HG03135 (cell line): ENCODE measurements around the gene CKS2.
"Not testable (repeated sequence)": the region's sequence is repeated elsewhere in the genome, so short reads cannot be mapped to it uniquely, and the experiment has no call there.

ENCODE experiments used
- ATAC-seq: cut with Tn5 transposase; IDR thresholded peaks from one replicate; pipeline ENCODE4 v1.9.1; 2021; ENCODE audit warnings: mild to moderate bottlenecking, moderate library complexity; ENCODE audit not compliant: unreplicated experiment

Gene CKS2

DNA sequence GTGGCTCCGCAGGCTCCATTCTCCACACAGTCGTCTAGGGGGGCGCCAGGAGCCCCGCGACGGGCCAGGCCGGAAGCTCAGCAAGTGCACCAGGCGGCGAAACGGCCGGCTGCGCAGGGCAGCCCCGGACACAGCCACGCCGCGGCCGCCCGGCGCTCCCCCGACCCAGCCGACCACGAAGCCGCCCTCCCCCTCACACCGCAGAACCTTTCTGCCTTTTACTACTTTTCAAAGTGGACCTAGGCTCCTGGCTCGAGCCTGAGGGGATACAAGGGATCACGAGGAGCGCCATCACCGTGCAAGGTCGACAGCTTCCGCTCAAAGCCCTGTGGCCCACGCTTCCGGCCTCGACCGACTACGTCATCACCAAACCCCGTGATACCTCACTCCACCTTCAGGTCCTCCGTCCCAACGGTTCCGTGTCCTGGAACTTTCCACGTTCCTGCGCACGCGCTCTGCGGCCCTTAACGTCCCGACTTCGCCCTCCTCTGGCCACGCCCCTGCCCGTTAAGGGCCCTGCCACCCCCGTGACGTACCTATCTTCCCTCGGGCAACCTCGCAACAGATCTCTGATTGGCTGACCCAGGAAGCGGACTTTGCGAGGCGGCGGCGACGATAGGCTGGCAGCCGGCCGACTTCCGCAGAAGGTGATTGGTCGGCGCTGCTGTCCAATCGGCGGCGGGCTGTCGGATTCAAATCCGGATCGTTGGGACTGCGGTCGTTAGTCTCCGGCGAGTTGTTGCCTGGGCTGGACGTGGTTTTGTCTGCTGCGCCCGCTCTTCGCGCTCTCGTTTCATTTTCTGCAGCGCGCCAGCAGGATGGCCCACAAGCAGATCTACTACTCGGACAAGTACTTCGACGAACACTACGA lies at the start of gene CKS2:
TSS of gene CKS2 (plus strand) at position 721 of the 871 bp plus-strand sequence. CDS start at position 819, 98 bp downstream.
- ATAC-seq = peak; percentile 93

DNA sequence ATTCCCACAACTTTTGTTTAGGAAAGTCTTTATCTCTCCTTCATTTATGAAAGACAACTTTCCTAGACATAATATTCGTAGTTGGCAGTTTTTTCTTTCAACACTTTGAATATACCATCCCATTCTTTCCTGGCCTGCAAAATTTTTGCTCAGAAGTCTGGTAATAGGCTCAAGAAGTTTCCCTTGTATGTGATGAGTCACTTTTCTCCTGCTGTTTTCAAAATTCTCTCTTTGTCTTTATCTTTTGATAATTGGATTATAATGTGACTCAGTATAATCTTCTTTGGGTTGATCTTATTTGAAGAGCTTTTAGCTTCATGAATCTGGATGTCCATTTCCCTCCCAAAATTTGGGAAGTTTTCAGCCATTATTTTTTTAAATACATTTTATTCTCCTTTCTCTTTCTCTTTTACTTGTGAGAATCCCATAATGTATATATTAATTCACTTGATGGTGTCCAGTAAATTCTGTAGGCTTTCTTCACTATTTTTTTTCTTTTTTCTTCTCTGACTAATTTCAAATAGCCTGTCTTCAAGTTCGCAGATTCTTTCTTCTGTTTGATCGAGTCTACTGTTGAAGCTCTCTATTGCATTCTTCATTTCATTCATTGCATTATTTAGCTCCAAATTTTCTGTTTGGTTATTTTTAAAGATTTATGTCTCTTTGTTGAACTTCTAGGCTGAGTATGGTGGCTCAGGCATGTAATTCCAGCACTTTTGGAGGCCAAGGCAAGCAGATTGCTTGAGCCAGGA lies 37.3 kb upstream of the CKS2 start:
- ATAC-seq = no peak

DNA sequence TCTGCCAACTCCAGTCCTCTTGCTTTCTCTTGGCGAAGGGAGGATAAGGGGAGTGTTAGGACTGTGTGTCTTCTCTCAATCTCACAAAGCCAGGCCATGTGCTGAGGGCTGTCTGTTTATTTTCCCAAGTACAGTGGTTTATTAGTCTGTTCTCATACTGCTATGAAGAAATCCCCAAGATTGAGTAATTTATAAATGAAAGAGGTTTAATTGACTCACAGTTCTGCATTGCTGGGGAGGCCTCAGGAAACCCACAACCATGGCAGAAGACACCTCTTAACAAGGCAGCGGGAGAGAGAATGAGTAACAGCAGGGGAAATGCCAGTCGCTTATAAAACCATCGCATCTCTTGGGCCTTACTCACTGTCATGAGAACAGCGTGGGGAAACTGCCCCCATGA lies 36.2 kb upstream of the CKS2 start:
- ATAC-seq = no peak

DNA sequence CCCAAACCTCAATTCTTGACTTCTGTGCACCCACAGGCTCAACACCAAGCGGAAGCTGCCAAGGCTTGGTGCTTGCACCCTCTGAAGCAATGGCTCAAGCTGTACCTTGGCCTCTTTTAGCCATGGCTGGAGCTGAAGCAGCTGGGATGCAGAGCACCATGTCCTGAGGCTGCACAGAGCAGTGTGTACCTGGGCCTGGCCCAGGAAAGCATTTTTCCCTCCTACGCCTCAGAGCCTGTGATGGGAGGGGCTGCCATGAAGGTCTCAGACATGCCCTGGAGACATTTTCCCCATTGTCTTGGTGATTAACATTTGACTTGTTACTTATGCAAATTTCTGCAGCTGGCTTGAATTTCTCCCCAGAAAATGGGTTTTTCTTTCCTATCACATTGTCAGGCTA lies 35.0 kb upstream of the CKS2 start:
- ATAC-seq = not testable (repeated sequence)

DNA sequence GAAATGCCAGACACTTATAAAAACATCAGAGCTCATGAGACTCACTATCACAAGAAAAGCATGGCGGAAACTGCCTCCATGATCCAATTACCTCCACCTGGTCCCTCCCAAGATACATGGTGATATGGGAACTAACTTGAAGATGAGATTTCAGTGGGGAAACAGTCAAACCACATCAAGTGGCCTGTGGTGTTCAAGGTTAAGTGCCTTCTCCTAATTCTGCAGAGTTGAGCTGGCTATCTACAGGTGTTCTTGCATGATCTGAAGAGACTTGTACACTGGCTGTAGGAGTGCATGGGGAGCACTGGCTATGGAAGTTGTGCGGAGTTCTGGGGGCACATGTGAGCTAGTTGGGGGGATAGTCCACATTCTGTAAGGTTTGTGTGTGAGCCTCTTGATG lies 34.0 kb upstream of the CKS2 start:
- no peak for ATAC-seq

DNA sequence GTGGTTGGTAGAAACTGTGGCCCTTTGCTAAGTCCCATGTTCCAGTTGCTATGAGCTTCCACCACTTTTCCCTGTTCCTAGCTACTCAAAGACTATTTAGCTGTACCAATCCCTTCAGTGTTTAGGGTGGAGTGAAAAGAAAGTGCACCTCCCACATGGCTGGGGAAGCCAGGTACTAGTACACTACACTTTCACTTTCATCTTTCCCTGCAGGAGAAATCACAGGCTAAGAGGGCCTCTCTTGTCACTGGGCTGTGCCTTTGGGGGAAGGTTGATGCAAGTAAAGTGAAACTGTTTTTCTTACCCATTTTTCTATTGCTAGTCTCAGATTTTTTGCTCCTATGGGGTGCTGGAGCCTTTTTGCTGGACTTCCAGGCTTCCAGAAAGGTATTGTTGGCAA lies 33.5 kb upstream of the CKS2 start:
- no peak for ATAC-seq

DNA sequence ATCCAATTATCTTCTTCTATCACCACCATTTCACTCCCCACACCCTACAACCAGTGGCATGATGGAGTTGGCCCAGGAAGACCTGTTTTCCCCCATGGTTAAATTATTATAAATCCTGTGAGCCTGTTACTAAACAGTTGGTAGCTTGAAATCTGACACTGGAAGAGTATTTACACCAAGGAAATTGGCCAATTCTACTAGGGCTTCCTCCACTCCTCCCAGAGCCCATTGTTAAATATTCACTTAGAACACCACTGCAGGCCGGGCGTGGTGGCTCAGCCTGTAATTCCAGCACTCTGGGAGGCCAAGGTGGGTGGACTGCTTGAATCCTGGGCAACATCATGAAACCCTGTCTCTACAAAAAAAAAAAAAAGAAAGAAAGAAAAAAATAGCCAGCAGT lies 32.4 kb upstream of the CKS2 start:
- ATAC-seq = no peak

DNA sequence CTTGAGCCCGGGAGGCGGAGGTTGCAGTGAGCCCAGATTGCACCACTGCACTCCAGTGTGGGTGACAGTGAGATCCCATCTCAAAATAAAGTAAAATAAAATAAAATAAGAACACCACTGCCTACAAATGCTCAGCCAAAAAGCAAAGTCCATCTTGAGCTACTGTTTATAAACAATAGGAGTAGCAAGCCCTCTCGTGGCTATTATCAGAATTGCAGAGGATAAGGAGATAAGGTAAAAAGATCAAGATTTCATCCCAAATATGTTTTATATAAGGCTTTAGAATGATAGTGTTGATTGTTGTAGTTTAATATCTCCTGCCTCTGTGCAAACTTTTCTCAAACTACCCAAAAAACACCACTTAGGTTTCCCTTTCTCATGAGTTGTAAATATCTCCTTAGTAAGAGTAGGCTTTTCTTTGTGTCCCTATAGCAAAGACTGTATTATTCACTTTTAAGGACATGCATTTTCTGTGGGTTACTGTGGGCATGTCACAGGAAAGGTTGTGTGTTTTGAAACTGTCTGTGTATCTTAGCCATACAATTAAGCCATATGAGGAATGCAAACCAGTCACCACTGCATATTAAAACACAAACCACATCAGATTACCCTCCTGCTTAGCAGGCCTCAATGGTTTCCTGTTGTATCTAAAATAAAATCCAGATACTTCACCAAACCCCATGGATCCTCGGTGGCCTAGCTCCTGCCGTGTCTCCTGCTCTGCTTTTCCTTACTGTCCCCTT lies 31.8 kb upstream of the CKS2 start:
- ATAC-seq = no peak

DNA sequence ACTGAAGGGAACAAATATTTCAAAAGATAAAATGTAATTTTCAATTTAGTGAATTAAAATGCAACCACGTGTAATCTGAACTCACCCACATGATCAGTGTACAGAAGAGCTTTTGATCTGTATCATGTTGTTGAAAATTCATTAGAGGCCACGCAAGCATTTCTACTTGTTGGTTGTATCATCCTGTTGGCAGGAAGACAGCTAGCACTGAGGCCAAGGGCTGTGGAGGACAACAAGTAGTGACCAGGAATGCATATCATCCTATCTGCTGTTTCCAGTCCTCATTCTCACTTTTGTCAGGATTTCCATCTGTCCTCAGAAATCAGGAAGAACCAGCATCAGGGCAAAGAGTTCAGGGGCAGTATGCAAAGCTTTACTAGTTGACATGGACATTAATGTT lies 29.9 kb upstream of the CKS2 start:
- no peak for ATAC-seq

DNA sequence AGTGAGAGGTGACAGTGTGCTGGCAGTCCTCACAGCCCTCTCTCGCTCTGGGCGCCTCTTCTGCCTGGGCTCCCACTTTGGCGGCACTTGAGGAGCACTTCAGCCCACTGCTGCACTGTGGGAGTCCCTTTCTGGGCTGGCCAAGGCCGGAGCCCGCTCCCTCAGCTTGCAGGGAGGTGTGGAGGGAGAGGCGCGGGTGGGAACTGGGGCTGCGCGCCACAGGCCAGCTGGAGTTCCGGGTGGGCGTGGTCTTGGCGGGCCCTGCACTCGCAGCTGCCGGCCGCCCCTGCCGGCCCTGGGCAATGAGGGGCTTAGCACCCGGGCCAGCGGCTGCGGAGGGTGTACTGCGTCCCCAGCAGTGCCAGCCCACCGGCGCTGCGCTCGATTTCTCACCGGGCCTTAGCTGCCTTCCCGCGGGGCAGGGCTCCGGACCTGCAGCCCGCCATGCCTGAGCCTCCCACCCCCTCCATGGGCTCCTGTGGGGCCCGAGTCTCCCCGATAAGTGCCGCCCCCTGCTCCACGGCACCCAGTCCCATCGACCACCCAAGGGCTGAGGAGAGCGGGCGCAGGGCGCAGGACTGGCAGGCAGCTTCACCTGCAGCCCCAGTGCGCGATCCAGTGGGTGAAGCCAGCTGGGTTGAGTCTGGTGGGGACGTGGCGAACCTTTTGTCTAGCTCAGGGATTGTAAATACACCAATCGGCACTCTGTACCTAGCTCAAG lies 28.6 kb upstream of the CKS2 start:
- not testable (repeated sequence) for ATAC-seq

DNA sequence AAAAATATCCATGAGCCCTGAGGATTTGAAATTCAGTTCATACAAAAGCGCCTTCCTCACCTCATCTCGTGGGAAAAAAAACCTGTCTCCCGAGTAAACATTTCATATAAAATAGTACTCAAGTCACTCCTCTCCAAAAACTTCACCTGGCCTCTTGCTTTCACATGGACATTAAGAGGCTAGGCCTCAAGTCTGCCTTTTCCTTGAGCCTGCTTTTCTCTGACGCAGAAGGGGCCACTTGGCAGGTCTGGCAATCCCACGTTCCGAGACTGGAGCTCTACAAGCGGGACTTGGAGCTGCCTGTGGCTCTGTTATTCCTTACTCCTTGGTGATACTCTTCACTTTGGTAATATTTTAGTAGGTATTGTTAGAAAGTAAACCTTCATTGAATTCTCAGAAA lies 26.9 kb upstream of the CKS2 start:
- no peak for ATAC-seq

DNA sequence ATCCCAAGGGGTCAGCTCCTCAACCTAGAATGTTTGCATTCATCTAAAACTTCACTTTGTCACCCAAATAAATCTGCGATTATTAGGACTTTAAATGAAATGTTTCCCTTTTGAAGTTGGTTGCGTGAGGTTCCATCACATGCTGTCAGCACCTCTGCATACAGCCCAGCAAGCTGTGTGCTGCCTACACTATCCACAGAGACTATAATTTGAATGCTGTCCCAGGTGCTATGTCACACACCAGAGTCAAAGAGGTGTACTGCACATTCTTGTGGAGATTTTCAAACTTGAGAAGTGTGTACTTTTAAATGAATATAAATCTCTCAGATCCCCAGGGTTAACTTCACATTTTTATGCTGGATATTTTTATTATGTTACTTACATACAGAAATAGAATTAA lies 19.3 kb upstream of the CKS2 start:
- no peak for ATAC-seq

DNA sequence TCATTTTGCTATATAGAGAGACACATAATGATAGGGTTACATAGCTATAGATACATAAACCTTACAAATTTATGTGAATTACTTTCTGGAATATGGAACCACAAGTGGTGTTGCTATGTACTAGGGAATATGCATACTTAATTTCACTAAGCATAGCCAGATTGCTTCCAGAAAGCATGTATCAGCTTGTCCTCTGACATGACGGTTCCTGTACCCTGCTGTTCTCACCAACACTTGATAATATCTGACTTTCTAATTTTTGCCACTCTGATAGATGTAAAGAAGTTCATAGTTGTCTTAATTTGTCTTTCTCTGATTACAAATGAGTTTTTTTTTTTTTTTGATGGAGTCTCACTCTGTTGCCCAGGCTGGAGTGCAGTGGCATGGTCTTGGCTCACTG lies 18.0 kb upstream of the CKS2 start:
- ATAC-seq = no peak

DNA sequence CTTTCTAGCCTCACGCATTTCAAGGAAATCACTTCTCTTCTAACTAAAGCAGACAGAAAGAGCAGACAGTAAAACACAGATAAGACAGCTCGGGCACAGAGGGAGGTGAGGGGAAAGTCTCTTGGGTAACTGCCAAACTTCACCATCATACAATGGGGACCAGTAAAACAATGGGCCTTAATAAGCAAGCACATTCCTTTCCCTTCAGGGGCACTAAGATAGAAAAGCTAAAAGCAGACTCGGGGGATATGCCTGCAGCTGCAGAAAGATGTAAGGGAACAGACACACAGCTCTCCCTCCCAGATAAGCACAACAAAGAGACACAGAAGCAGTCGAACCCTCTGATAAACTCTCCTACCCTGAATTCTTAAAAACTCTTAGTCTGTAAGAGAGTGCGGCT lies 15.6 kb upstream of the CKS2 start:
- no peak for ATAC-seq

DNA sequence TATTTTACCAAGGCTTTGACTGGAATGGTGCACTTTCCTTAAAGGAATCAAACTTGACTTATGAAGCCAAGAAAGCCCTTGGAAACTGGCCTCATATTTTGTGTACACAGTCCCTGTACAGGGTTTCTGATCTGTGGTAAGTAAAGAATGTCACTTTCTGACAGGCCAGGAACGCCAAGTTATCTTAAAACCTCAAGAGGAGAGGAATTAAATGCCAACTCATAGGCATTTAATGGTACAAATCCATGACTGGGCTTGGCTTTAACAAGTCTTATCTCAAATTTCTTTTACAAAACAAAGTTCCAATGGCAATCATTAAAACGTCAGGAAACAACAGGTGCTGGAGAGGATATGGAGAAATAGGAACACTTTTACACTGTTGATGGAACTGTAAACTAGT lies 9.0 kb upstream of the CKS2 start:
- not testable (repeated sequence) for ATAC-seq

DNA sequence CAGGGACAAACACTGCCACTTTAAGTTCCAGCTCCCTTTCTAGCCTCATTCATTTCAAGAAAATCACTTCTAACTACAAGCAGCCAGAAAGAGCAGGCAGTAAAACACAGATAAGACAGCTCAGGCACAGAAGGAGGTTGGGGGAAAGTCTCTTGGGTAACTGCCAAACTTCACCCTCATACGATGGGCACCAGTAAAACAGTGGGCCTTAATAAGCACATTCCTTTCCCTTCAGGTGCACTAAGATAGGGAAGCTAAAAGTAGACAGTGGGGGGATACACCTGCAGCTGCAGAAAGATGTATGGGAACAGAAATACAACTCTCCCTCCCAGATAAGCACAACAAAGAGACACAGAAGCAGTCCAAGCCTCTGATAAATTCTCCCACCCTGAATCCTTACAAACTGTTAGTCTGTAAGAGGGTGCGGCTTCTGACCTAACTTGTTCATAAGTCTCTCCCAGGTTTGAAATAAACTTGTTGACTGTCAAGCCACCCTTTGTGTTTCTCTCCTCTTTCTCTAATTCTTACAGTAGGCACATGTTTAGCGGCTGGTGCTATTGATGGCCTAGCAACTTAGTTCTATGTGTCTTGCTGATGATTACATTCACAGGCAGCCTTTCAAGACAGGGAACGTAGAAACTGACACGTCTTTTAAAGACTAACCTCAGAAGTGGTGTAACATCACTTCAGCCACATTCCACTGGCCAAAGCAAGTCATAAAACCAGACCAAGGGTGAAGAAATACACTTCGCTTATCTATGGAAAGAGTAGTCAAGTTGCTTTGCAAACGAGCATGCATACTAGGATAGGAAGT lies 6.8 kb upstream of the CKS2 start:
- no peak for ATAC-seq

DNA sequence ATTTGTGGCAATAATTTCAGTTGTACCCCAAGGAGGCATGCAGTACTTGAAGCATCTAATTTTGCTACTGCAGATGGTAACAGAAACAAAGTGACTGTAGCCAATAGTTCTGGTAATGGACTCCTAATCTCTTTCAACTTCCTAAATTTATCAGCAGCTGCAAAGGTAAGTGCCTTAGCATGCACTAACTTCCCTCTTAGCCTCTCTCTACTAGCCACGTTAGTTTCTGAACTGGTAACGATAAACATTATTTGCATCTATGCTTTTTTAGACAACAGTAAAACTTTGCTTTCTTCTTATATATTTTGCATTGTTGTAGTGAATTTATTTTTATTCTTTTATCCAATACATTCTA lies 6.2 kb upstream of the CKS2 start:
- no peak for ATAC-seq

DNA sequence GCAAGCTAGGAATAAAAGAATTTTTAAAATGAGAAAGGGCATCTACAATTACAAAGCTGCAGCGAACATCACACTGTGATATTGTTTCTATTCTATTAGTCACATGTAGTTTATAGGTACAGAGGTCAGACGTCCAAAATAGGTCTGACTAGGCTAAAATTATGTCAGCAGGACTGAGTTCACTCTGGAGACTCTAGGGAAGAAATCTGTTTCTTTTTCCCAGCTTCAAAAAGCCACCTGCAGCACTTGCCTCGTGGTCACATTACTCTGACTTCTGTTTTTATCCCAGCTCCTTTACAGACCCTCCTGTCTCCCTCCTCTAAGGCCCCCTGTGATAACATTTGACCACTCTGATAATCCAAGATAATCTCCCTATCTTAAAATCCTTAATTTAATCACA lies 5.1 kb upstream of the CKS2 start:
- ATAC-seq = no peak

DNA sequence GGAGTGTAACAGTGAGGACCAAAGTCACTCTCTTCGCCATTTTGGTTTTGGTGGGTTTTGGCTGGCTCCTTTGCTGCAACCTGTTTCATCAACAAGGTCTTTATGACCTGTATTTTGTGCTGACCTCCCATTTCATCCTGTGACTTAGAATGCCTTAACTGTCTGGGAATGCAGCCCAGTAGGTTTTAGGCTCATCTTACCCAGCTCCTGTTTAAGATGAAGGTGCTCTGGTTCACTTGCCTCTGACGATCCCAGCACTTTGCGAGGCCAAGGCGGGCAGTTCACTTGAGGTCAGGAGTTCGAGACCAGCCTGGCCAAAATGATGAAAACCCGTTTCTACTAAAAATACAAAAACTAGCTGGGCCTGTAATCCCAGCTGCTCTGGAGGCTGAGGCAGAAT lies 1.8 kb upstream of the CKS2 start:
- ATAC-seq = no peak
